ENCODE measurements around the gene CTNND1.
A peak's percentile ranks its signal among the peaks of the same experiment; 100 is the strongest.

Gene CTNND1

GRCh38 chr11:57791321-57792059 is 29.9 kb downstream of the CTNND1 start:
- H3K36me3 ChIP-seq (ENCODE audit: insufficient read depth, low read length): peaks cover 12% of the 10 kb centered on the region
- H3K9me3 ChIP-seq (ENCODE audit: control insufficient read depth, insufficient read depth, low read length): no peaks in the 10 kb centered on the region
- peak overlapping the region; percentile 8; the same call in 1 of the 2 replicates for H3K9ac ChIP-seq (ENCODE audit: low read depth, low read length)
- peaks cover 46% of the 10 kb centered on the region for H3K4me1 ChIP-seq (ENCODE audit: insufficient read depth, low read length)

GRCh38 chr11:57792060-57792541 is 30.5 kb downstream of the CTNND1 start:
- H3K36me3 ChIP-seq (ENCODE audit: insufficient read depth, low read length): peaks cover 13% of the 10 kb centered on the region
- H3K4me1 ChIP-seq (ENCODE audit: insufficient read depth, low read length): peaks cover 42% of the 10 kb centered on the region
- no peaks in the 10 kb centered on the region for H3K9me3 ChIP-seq (ENCODE audit: control insufficient read depth, insufficient read depth, low read length)

GRCh38 chr11:57792870-57793269 is 31.3 kb downstream of the CTNND1 start:
- peaks cover 35% of the 10 kb centered on the region for H3K4me1 ChIP-seq (ENCODE audit: insufficient read depth, low read length)
- H3K9ac ChIP-seq (ENCODE audit: low read depth, low read length): no peak overlapping the region
- H3K36me3 ChIP-seq (ENCODE audit: insufficient read depth, low read length): peaks cover 13% of the 10 kb centered on the region
- no peaks in the 10 kb centered on the region for H3K9me3 ChIP-seq (ENCODE audit: control insufficient read depth, insufficient read depth, low read length)

More at GRCh38 chr11:57792060-57792541, 30.5 kb downstream of the CTNND1 start:
- no peak overlapping the region for H3K9ac ChIP-seq (ENCODE audit: low read depth, low read length)

- Histone ChIP-seq H3K36me3 (ENCODE audit: insufficient read depth, low read length) (peaks cover 13% of the 10 kb centered on the region), H3K4me1 (ENCODE audit: insufficient read depth, low read length) (peaks cover 29% of the 10 kb centered on the region), H3K9ac (ENCODE audit: low read depth, low read length) (no peak overlapping the region), H3K9me3 (ENCODE audit: control insufficient read depth, insufficient read depth, low read length) (no peaks in the 10 kb centered on the region)
These were observed 31.9 kb downstream of the CTNND1 start for GRCh38 chr11:57793351-57794115.

GRCh38 chr11:57798905-57799559 is 37.4 kb downstream of the CTNND1 start:
- H3K9ac ChIP-seq (ENCODE audit: low read depth, low read length): no peak overlapping the region
- peaks cover 10% of the 10 kb centered on the region; the same call in 1 of the 2 replicates for H3K4me1 ChIP-seq (ENCODE audit: insufficient read depth, low read length)
- H3K9me3 ChIP-seq (ENCODE audit: control insufficient read depth, insufficient read depth, low read length): no peaks in the 10 kb centered on the region
- H3K36me3 ChIP-seq (ENCODE audit: insufficient read depth, low read length): peaks cover 31% of the 10 kb centered on the region

GRCh38 chr11:57800444-57801182 is 39.0 kb downstream of the CTNND1 start:
- H3K36me3 ChIP-seq (ENCODE audit: insufficient read depth, low read length): peaks cover 33% of the 10 kb centered on the region
- peaks cover 10% of the 10 kb centered on the region; the same call in 1 of the 2 replicates for H3K4me1 ChIP-seq (ENCODE audit: insufficient read depth, low read length)
- H3K9me3 ChIP-seq (ENCODE audit: control insufficient read depth, insufficient read depth, low read length): no peaks in the 10 kb centered on the region
- no peak overlapping the region for H3K9ac ChIP-seq (ENCODE audit: low read depth, low read length)

GRCh38 chr11:57801183-57801485 is 39.5 kb downstream of the CTNND1 start:
- H3K9ac ChIP-seq (ENCODE audit: low read depth, low read length): no peak overlapping the region
- peaks cover 32% of the 10 kb centered on the region for H3K36me3 ChIP-seq (ENCODE audit: insufficient read depth, low read length)
- H3K4me1 ChIP-seq (ENCODE audit: insufficient read depth, low read length): peaks cover 10% of the 10 kb centered on the region; the same call in 1 of the 2 replicates
- no peaks in the 10 kb centered on the region for H3K9me3 ChIP-seq (ENCODE audit: control insufficient read depth, insufficient read depth, low read length)

- H3K4me1 ChIP-seq (ENCODE audit: insufficient read depth, low read length): peaks cover 10% of the 10 kb centered on the region; the same call in 1 of the 2 replicates
- H3K9ac ChIP-seq (ENCODE audit: low read depth, low read length): no peak overlapping the region
- H3K36me3 ChIP-seq (ENCODE audit: insufficient read depth, low read length): peaks cover 36% of the 10 kb centered on the region
- H3K9me3 ChIP-seq (ENCODE audit: control insufficient read depth, insufficient read depth, low read length): no peaks in the 10 kb centered on the region
These were observed 40.8 kb downstream of the CTNND1 start for GRCh38 chr11:57802411-57802810.

- no peak overlapping the region for H3K9ac ChIP-seq (ENCODE audit: low read depth, low read length)
- H3K36me3 ChIP-seq (ENCODE audit: insufficient read depth, low read length): peaks cover 48% of the 10 kb centered on the region
- no peaks in the 10 kb centered on the region for H3K9me3 ChIP-seq (ENCODE audit: control insufficient read depth, insufficient read depth, low read length)
These were observed 42.9 kb downstream of the CTNND1 start for GRCh38 chr11:57804466-57804865.

GRCh38 chr11:57805780-57806179 is 44.2 kb downstream of the CTNND1 start:
- Histone ChIP-seq H3K9me3 (ENCODE audit: control insufficient read depth, insufficient read depth, low read length) (no peaks in the 10 kb centered on the region), H3K9ac (ENCODE audit: low read depth, low read length) (no peak overlapping the region), H3K36me3 (ENCODE audit: insufficient read depth, low read length) (peaks cover 59% of the 10 kb centered on the region), H3K4me1 (ENCODE audit: insufficient read depth, low read length) (no peaks in the 10 kb centered on the region)

More at GRCh38 chr11:57804466-57804865, 42.9 kb downstream of the CTNND1 start:
- H3K4me1 ChIP-seq (ENCODE audit: insufficient read depth, low read length): no peaks in the 10 kb centered on the region

GRCh38 chr11:57812634-57813033 is 51.0 kb downstream of the CTNND1 start:
- peaks cover 59% of the 10 kb centered on the region for H3K36me3 ChIP-seq (ENCODE audit: insufficient read depth, low read length)
- H3K4me1 ChIP-seq (ENCODE audit: insufficient read depth, low read length): no peaks in the 10 kb centered on the region
- H3K9ac ChIP-seq (ENCODE audit: low read depth, low read length): no peak overlapping the region
- no peaks in the 10 kb centered on the region for H3K9me3 ChIP-seq (ENCODE audit: control insufficient read depth, insufficient read depth, low read length)

GRCh38 chr11:57815476-57815875 is 53.9 kb downstream of the CTNND1 start:
- Histone ChIP-seq H3K4me1 (ENCODE audit: insufficient read depth, low read length) (no peaks in the 10 kb centered on the region), H3K36me3 (ENCODE audit: insufficient read depth, low read length) (peaks cover 40% of the 10 kb centered on the region), H3K9ac (ENCODE audit: low read depth, low read length) (no peak overlapping the region), H3K9me3 (ENCODE audit: control insufficient read depth, insufficient read depth, low read length) (no peaks in the 10 kb centered on the region)

GRCh38 chr11:57815877-57816276 is 54.3 kb downstream of the CTNND1 start:
- H3K4me1 ChIP-seq (ENCODE audit: insufficient read depth, low read length): no peaks in the 10 kb centered on the region
- peaks cover 38% of the 10 kb centered on the region for H3K36me3 ChIP-seq (ENCODE audit: insufficient read depth, low read length)
- no peaks in the 10 kb centered on the region for H3K9me3 ChIP-seq (ENCODE audit: control insufficient read depth, insufficient read depth, low read length)
- H3K9ac ChIP-seq (ENCODE audit: low read depth, low read length): no peak overlapping the region

GRCh38 chr11:57818812-57819211 is 57.2 kb downstream of the CTNND1 start:
- Histone ChIP-seq H3K9me3 (ENCODE audit: control insufficient read depth, insufficient read depth, low read length) (no peaks in the 10 kb centered on the region), H3K4me1 (ENCODE audit: insufficient read depth, low read length) (no peaks in the 10 kb centered on the region), H3K36me3 (ENCODE audit: insufficient read depth, low read length) (peaks cover 30% of the 10 kb centered on the region), H3K9ac (ENCODE audit: low read depth, low read length) (no peak overlapping the region)
